GM12892 (cell line): ENCODE results near the gene EIF3F.

Experiments used
- POLR2A ChIP-seq: IDR thresholded peaks from 2 replicates; pipeline ENCODE4 v1.6.1; 2011; ENCODE audit warnings: low read depth, low read length, control low read depth
- POLR2AphosphoS5 ChIP-seq: IDR thresholded peaks from 2 replicates; pipeline ENCODE4 v1.6.1; 2011; ENCODE audit warnings: low read depth, low read length, control low read depth

DNA sequence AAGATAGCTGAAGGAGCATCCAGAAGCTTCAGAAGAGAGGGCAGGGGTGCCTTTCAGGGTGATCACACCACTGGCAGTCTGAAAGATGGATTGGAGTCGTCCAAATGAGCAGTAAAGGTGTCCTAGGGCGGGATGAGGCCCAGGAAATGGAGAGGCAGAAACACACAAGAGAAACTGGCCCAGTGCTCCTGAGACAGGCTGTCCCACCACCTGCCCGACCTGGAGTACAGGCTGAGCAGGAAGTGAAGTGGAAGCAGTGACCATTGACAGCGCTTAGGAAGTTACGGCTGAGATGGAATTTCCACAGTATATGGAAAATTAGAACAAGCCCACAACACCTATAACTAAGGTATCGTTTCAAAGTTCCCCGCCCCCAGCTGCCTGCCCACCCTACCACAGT, 16.1 kb downstream of the EIF3F start:
- TF ChIP-seq POLR2AphosphoS5: no peak
- no peak for TF ChIP-seq POLR2A
